ENCODE measurements around the gene IL3. TPM values are rescaled to one million over a fixed set of nuclear protein-coding genes. Genes with fewer than 3 reads are reported as not detected.

The IL3 gene
- polyA plus RNA-seq, 6 donors from 2014 or later = not detected

DNA sequence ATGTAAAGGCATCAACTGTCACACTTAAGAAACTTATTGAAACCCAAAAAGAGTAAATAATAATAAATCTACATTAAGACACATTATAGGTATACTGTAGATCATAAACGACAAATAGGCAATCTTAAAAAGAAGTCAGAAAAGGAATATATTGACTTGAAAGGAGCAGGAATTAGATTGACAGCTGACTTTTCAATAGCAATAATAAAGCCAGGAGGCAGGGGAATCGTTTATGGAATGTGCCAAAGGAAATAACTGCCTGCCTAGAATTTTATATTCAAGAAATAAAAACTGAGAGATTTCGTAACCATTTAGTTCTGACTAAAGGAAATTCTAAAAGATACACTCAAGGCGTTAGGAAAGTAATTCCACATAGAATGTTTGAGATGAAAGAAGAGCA lies 27.3 kb upstream of the IL3 start:
- Mint-ChIP-seq H3K27me3 (peaks cover 23 to 44% (median 40%) of the 10 kb centered on the region in 3 donors), H3K27ac (no peak overlapping the region), H3K4me1 (no peaks in the 10 kb centered on the region), H3K4me3 (no peak overlapping the region), H3K9me3 (peaks cover 8 to 35% (median 21%) of the 10 kb centered on the region in 7 donors), H3K36me3 (peaks cover 17 to 26% of the 10 kb centered on the region in 2 donors)
- ATAC-seq (ENCODE audit: low read depth in 2 of 2) = no peak
- DNase-seq = no peak

DNA sequence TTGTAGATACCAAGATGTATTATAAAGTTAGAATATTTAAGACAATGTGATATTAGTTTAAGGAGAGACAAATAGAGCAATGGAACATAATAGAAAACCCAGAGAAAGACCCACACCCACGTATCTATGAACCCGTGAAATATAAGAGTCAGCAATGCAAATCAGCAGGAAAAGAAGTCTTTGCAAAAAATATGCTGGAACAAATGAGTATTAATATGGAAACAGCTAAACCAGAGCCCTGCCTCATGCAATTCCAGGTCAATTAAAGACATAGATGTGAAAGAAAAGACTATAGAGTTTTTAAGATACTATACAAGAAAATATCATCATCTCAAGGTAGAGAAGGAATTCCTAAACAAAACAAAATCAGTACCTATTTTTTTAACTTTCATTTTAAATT lies 23.1 kb upstream of the IL3 start:
- peaks cover 14 to 21% of the 10 kb centered on the region in 2 donors for H3K36me3 Mint-ChIP-seq
- H3K27ac Mint-ChIP-seq = no peak overlapping the region
- no peaks in the 10 kb centered on the region for H3K4me1 Mint-ChIP-seq
- no peak overlapping the region for H3K4me3 Mint-ChIP-seq
- DNase-seq = no peak
- H3K27me3 Mint-ChIP-seq = peaks cover 22 to 48% (median 42%) of the 10 kb centered on the region in 3 donors
- no peak for ATAC-seq (ENCODE audit: low read depth in 2 of 2)
- peaks cover 12 to 42% (median 25%) of the 10 kb centered on the region in 7 donors for H3K9me3 Mint-ChIP-seq

GRCh38 chr5:132044207-132044606 lies 16.2 kb upstream of the IL3 start:
- no peak for DNase-seq
- H3K9me3 Mint-ChIP-seq = peaks cover 0 to 7% (median 2%) of the 10 kb centered on the region in 7 donors
- H3K4me3 Mint-ChIP-seq = no peak overlapping the region
- H3K4me1 Mint-ChIP-seq = no peaks in the 10 kb centered on the region
- peaks cover 0 to 3% of the 10 kb centered on the region in 2 donors for H3K36me3 Mint-ChIP-seq
- H3K27ac Mint-ChIP-seq = no peak overlapping the region
- ATAC-seq (ENCODE audit: low read depth in 2 of 2) = no peak
- H3K27me3 Mint-ChIP-seq = peaks cover 27 to 44% (median 43%) of the 10 kb centered on the region in 3 donors

DNA sequence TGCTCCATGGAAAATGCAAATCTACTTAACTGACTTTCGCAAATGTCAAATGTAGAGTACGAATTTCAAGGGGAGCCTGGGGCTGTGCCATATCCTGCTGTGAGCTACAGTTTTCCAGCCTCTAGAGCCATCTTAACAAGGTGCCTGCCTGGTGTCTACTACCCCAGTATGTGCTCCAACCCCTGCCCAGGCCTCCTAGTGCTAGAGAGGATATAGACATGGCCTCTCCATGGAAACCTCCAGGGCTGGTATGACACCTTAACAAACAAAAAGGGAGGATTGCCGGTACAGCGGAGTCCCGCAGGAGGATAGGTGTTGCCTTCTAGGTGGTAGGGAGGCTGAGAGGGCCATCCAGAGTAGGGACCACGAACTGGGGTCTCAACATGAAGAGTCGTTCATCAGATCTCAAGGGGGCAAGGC lies 13.6 kb upstream of the IL3 start:
- Mint-ChIP-seq H3K36me3 (peaks cover 0 to 3% of the 10 kb centered on the region in 2 donors), H3K4me3 (no peak overlapping the region), H3K4me1 (no peaks in the 10 kb centered on the region), H3K27me3 (peaks cover 15 to 32% (median 27%) of the 10 kb centered on the region in 3 donors), H3K9me3 (peaks cover 0 to 6% (median 0%) of the 10 kb centered on the region in 7 donors), H3K27ac (no peak overlapping the region)
- ATAC-seq (ENCODE audit: low read depth in 2 of 2) (no peak), DNase-seq (no peak)

- Mint-ChIP-seq H3K27me3 (peaks cover 8 to 17% (median 14%) of the 10 kb centered on the region in 3 donors), H3K9me3 (no peaks in the 10 kb centered on the region), H3K4me1 (no peaks in the 10 kb centered on the region), H3K36me3 (peaks cover 0 to 3% of the 10 kb centered on the region in 2 donors), H3K27ac (no peak overlapping the region), H3K4me3 (no peak overlapping the region)
- DNase-seq (no peak), ATAC-seq (ENCODE audit: low read depth in 2 of 2) (no peak)
Measured at GRCh38 chr5:132049093-132049492, 11.4 kb upstream of the IL3 start.

DNA sequence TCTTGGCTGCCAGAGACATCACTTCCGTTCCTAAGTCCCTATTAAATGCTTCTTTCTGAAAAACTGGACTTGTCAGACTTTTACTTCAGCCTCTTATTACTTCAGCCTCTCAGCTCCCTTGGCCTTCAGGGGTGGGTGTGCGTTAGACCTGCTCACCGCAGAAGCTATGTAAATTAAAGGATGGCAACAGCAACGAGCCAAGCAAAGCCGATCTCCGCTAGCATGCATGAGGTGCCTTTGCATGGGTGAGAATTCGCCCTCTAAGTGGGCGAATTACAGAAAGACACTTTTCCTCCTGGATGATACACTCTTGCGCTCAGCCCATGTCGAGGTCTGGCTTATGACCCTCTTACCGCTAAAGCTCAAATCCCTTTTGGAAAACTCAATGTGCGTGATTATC lies 10.9 kb upstream of the IL3 start:
- DNase-seq (no peak), ATAC-seq (ENCODE audit: low read depth in 2 of 2) (no peak)
- Mint-ChIP-seq H3K27me3 (peaks cover 8 to 14% (median 13%) of the 10 kb centered on the region in 3 donors), H3K27ac (no peak overlapping the region), H3K9me3 (no peaks in the 10 kb centered on the region), H3K4me3 (no peak overlapping the region), H3K36me3 (peaks cover 0 to under 1% of the 10 kb centered on the region in 2 donors), H3K4me1 (no peaks in the 10 kb centered on the region)

GRCh38 chr5:132050136-132050535 lies 10.3 kb upstream of the IL3 start:
- DNase-seq = no peak
- Mint-ChIP-seq H3K4me3 (no peak overlapping the region), H3K36me3 (no peaks in the 10 kb centered on the region), H3K4me1 (no peaks in the 10 kb centered on the region), H3K9me3 (no peaks in the 10 kb centered on the region), H3K27ac (peak overlapping the region in 1 of 6 donors; percentile 29), H3K27me3 (peaks cover 5 to 11% (median 8%) of the 10 kb centered on the region in 3 donors)
- ATAC-seq (ENCODE audit: low read depth in 2 of 2) = no peak

DNA sequence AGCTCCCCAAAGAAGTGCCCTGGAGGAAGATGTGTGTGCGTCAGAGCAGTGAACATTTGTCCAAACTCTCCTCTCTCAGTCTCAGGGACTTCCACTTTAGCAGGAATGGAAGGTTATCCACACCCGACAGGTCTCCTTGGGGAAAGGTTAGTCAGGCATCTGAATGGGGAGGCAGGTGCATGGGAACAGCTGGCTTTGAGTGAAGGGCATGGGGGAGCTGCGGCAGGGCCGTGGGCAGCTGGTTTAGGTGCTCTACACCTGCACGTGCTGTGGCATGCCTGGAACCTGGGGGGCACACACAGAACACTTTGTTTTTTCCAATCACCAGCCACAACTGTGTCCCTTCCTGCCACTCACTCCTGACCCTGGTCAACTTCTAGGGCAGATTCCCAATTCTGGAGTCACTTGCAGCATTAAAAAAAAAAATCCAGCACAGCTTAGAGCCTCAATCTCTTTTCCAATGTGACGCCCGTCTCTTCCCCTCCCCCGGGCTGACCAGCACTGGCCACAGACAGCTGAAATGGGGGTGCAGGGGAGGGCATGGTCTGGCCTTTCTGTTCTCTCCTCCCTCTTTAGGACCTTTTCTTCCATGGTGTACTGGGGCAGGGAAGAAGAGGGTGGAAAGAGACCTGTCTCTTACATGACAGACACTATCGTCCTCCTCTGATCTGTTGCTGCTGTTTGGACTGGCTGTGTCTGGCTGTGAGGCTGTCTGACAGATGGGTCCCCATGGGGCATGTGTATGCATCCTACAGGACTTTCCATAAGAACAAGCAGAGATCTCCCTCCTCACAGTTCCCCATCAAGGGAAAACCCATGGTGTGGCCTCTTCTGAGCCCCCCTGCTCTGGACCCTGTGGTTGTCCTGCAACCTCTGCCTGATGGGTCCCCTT lies 9.5 kb upstream of the IL3 start:
- ATAC-seq (ENCODE audit: low read depth in 2 of 2) = no peak
- H3K9me3 Mint-ChIP-seq = no peaks in the 10 kb centered on the region
- H3K4me1 Mint-ChIP-seq = no peaks in the 10 kb centered on the region
- H3K36me3 Mint-ChIP-seq = no peaks in the 10 kb centered on the region
- no peak overlapping the region for H3K4me3 Mint-ChIP-seq
- no peak for DNase-seq
- H3K27ac Mint-ChIP-seq = no peak overlapping the region
- peaks cover 2 to 9% (median 8%) of the 10 kb centered on the region in 3 donors for H3K27me3 Mint-ChIP-seq

GRCh38 chr5:132052520-132052919 lies 7.9 kb upstream of the IL3 start:
- no peaks in the 10 kb centered on the region for H3K9me3 Mint-ChIP-seq
- peak overlapping the region in 1 of 6 donors; percentile 32 for H3K27ac Mint-ChIP-seq
- no peaks in the 10 kb centered on the region for H3K4me1 Mint-ChIP-seq
- H3K27me3 Mint-ChIP-seq = peaks cover 0 to 9% (median 8%) of the 10 kb centered on the region in 3 donors
- no peaks in the 10 kb centered on the region for H3K36me3 Mint-ChIP-seq
- H3K4me3 Mint-ChIP-seq = no peak overlapping the region
- DNase-seq (no peak), ATAC-seq (ENCODE audit: low read depth in 2 of 2) (no peak)

DNA sequence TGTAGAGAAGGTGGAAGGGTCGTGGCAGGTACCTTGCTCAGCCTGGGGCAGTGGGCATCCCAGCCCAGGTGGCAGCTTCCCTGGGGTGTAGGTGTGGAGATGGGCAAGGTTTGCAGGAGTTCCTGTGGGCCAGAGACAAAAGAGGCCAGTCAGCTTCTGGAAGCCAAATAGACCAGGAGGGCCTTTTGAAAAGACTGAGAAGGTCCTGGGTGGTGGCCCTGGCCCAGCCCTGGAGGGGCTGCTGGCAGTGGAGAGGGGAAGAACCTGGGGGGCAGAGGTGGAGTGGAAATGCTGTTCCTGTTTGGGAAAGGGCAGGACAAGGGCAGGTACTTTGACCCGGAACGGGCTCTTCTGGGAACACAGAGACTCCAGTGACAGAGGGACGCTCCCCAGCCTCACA lies 7.0 kb upstream of the IL3 start:
- Mint-ChIP-seq H3K27ac (no peak overlapping the region), H3K27me3 (peaks cover 0 to 9% (median 8%) of the 10 kb centered on the region in 3 donors), H3K4me3 (no peak overlapping the region), H3K36me3 (no peaks in the 10 kb centered on the region), H3K4me1 (no peaks in the 10 kb centered on the region), H3K9me3 (no peaks in the 10 kb centered on the region)
- DNase-seq = no peak
- no peak for ATAC-seq (ENCODE audit: low read depth in 2 of 2)

DNA sequence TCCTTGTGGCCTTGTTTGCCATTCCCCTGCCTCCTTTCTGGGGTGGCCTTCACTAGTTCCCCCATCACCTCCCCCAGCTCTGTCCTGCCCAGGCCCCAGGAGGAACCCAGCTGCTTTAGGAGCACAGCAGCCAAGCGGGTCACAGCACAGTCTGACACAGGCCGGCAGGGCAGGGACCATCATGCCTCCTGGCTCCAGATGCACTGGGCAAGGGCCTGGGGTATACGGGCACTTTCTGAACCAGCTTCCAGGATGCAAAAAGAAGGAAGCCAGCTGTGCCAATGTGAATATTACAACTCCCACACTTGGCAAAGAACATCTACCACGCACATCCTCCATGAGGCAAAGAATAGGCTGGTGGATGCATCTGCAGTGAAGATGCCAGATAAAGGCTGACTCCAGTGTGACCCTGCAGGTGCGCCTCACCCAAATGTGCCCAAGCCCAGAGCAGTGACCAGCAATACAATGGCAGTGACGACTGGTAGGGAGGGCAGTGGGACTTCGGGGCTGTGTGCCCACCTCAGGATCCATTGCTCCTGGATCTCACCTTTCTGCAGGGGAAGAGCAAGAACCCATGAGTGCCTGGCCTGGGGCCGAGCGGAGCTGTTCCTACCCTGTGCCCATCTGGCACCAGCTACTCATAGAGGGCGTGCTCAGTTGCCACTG lies 6.3 kb upstream of the IL3 start:
- DNase-seq (no peak), ATAC-seq (ENCODE audit: low read depth in 2 of 2) (no peak)
- no peak overlapping the region for H3K4me3 Mint-ChIP-seq
- peaks cover 0 to 9% (median 8%) of the 10 kb centered on the region in 3 donors for H3K27me3 Mint-ChIP-seq
- H3K27ac Mint-ChIP-seq = no peak overlapping the region
- no peaks in the 10 kb centered on the region for H3K4me1 Mint-ChIP-seq
- H3K9me3 Mint-ChIP-seq = no peaks in the 10 kb centered on the region
- H3K36me3 Mint-ChIP-seq = no peaks in the 10 kb centered on the region

DNA sequence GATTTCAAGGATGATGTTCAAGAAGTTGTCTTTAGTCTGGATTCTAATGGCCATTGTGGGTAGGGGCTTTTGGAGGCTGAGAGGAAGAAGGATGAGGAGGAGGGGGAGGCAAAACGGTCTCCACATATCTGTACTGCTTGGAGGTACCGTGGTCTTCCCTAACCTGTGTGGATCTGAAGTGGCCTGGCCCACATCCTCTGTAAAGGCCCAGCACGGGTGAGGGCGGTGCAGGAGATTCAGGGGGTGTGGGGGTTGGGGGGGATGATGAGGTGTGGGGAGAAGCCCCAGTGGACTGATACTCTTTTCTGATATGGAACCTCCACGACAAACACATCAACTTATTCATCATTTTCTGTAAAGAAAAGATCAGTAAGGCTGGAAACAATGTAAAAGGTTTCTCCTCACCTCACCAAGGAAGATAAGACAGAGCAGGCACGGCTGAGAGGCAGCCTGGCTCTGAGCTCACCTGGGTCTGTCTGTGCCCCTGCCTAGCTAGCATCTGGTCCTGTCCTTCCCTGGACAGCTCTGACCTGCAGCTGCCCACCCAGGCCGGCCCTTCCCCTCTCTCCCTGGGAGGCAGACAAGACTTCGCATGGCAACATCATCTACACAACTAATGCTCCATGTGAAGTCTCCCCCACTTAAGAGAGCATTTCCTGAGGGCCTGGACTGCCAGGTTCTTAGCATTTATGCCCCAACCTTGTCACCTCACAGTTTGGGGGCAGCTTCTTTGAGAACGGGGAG lies 5.6 kb upstream of the IL3 start:
- no peaks in the 10 kb centered on the region for H3K36me3 Mint-ChIP-seq
- DNase-seq (no peak), ATAC-seq (ENCODE audit: low read depth in 2 of 2) (no peak)
- H3K9me3 Mint-ChIP-seq = no peaks in the 10 kb centered on the region
- no peak overlapping the region for H3K27ac Mint-ChIP-seq
- peaks cover 0 to 9% (median 8%) of the 10 kb centered on the region in 3 donors for H3K27me3 Mint-ChIP-seq
- H3K4me1 Mint-ChIP-seq = no peaks in the 10 kb centered on the region
- peak overlapping the region in 1 of 8 donors; percentile 42 for H3K4me3 Mint-ChIP-seq

DNA sequence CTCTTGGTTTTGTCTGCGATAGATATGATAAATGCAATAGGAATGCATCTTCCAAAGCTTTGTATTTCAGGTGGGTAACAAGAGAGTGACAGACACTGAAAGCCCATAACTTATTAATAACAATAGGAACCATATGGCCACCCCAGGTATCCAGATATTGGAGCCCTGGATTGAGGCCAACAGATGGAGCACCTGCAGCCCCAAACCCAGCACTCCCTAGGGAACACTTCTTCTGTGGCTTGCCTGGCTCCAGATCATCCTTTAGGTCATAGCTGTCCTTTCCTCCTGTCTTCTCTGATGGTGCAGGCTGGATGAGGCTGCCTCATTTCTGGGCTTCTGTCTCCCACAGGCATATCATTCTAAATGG lies 5.0 kb upstream of the IL3 start:
- no peaks in the 10 kb centered on the region for H3K4me1 Mint-ChIP-seq
- DNase-seq = no peak
- H3K36me3 Mint-ChIP-seq = no peaks in the 10 kb centered on the region
- H3K9me3 Mint-ChIP-seq = no peaks in the 10 kb centered on the region
- no peak for ATAC-seq (ENCODE audit: low read depth in 2 of 2)
- no peak overlapping the region for H3K4me3 Mint-ChIP-seq
- H3K27ac Mint-ChIP-seq = no peak overlapping the region
- peaks cover 0 to 9% (median 8%) of the 10 kb centered on the region in 3 donors for H3K27me3 Mint-ChIP-seq

Measured in naive B cell (primary cell).